K562 (cell line): Measurements from ENCODE around the gene SLC30A1. TPM values are rescaled to one million over a fixed set of nuclear protein-coding genes. Genes with fewer than 3 reads are reported as not detected.

Experiments used
- GTF2A2 ChIP-seq: IDR thresholded peaks from 2 replicates; pipeline ENCODE4 v1.6.1; 2016; ENCODE audit warnings: mild to moderate bottlenecking, missing genetic modification characterization, missing compliant biosample characterization
- HDAC6 ChIP-seq: IDR thresholded peaks from 2 replicates; pipeline ENCODE4 v1.6.1; 2012; ENCODE audit warnings: low read depth, mild to moderate bottlenecking, control low read depth, inconsistent platforms, low read length, moderate library complexity
- MAFG ChIP-seq: fragments of 450-650 bp; conservative IDR thresholded peaks from 2 replicates; pipeline ENCODE4 v1.6.1; 2016; ENCODE audit warnings: missing genetic modification characterization, missing compliant biosample characterization
- NR4A1 ChIP-seq, 2 experiments: fragments of 250-450 bp in 1 of 2; fragments of 450-650 bp in 1 of 2; sonication (Bioruptor Pico) in 1 of 2; IDR thresholded peaks; 2 replicates each; pipeline versions ENCODE4 v1.4.0 to v1.6.1; 2016 to 2020; ENCODE audit warnings: mild to moderate bottlenecking in 2 of 2, missing compliant biosample characterization in 1 of 2, missing genetic modification characterization in 1 of 2, moderate library complexity in 1 of 2
- RBM14 ChIP-seq: fragments of 200-400 bp; formaldehyde crosslinking; IDR thresholded peaks from 2 replicates; pipeline ENCODE4 v1.6.1; 2018; ENCODE audit warnings: low read depth, mild to moderate bottlenecking, low read length, moderate library complexity, borderline replicate concordance; ENCODE audit not compliant: insufficient read depth
- RFX1 ChIP-seq: fragments of 450-650 bp; IDR thresholded peaks from 2 replicates; pipeline ENCODE4 v1.6.1; 2016; ENCODE audit warnings: mild to moderate bottlenecking, moderate library complexity
- SAFB ChIP-seq: fragments of 200-400 bp; formaldehyde crosslinking; IDR thresholded peaks from 2 replicates; pipeline ENCODE4 v1.6.1; 2017; ENCODE audit warnings: low read depth, low read length, borderline replicate concordance
- SPI1 ChIP-seq: IDR thresholded peaks from 2 replicates; pipeline ENCODE4 v1.6.1; 2011; ENCODE audit warnings: low read depth, low read length, control low read depth, borderline replicate concordance
- ZNF146 ChIP-seq: IDR thresholded peaks from one replicate; pipeline ENCODE4 v1.6.1; 2018; ENCODE audit warnings: missing compliant biosample characterization; ENCODE audit not compliant: unreplicated experiment
- ZNF197 ChIP-seq: fragments of 200-800 bp; sonication (Bioruptor generic); IDR thresholded peaks from 2 replicates; pipeline ENCODE4 v1.6.1; 2016; ENCODE audit warnings: low read depth, missing genetic modification characterization, missing compliant biosample characterization
- polyA plus RNA-seq, 8 experiments: library from polyadenylated mRNA; depleted of rRNA in 4 of 8; stranded (reverse) in 5 of 8; unstranded in 3 of 8; fragments of >200 nt; fragmentation: Nextera tagmentation in 2 of 8; fragmentation: Illumina TruSeq in 1 of 8; extraction: Ambion mirVana in 2 of 8; extraction: Trizol in 1 of 8; gene quantifications; 2 replicates each; pipeline versions ENCODE4 v1.2.1 to v1.2.3, GENCODE V29; 2011 to 2014; ENCODE audit warnings: inconsistent platforms in 1 of 8, missing spikeins in 1 of 8
- total RNA-seq, 7 experiments: library from RNA; depleted of rRNA in 6 of 7; stranded (reverse); fragments of >200 nt in 6 of 7; fragmentation: Illumina TruSeq in 2 of 7; extraction: Trizol in 2 of 7; gene quantifications; 2 replicates each; pipeline versions ENCODE4 v1.2.1 to v1.2.3, GENCODE V29; 2011 to 2021; ENCODE audit warnings: low replicate concordance in 1 of 7
- TF ChIP-seq, protein P1 (sequence below), 3 experiments: fragments of 200-800 bp in 1 of 3; fragments of 250-450 bp in 1 of 3; fragments of 450-650 bp in 1 of 3; sonication (Bioruptor Pico) in 1 of 3; sonication (Bioruptor generic) in 1 of 3; formaldehyde crosslinking in 1 of 3; IDR thresholded peaks; 2 replicates each; pipeline versions ENCODE4 v1.6.1 to v1.8.0; 2016 to 2022; ENCODE audit warnings: mild to moderate bottlenecking in 2 of 3, missing genetic modification characterization in 2 of 3, missing compliant biosample characterization in 1 of 3, moderate library complexity in 1 of 3
- TF ChIP-seq, protein P2 (sequence below): fragments of 450-650 bp; IDR thresholded peaks from one replicate; pipeline ENCODE4 v1.6.1; 2018; ENCODE audit warnings: mild to moderate bottlenecking, moderate library complexity; ENCODE audit not compliant: partially characterized antibody
- TF ChIP-seq, protein P3 (sequence below): fragments of 250-450 bp; sonication (Bioruptor Pico); IDR thresholded peaks from 2 replicates; pipeline ENCODE4 v1.4.0; 2020; ENCODE audit warnings: mild to moderate bottlenecking, moderate library complexity
- TF ChIP-seq, protein P4 (sequence below): fragments of 450-650 bp; formaldehyde crosslinking; IDR thresholded peaks from 2 replicates; pipeline ENCODE4 v1.4.0; 2020; ENCODE audit warnings: mild to moderate bottlenecking, moderate library complexity

The SLC30A1 gene
- total and polyA plus RNA-seq, 9 of the 15 experiments (the other 6 are each of a cell fraction or from before 2014, with no cell fraction given), result 4.1 to 14.4 (median 6.6) TPM

DNA sequence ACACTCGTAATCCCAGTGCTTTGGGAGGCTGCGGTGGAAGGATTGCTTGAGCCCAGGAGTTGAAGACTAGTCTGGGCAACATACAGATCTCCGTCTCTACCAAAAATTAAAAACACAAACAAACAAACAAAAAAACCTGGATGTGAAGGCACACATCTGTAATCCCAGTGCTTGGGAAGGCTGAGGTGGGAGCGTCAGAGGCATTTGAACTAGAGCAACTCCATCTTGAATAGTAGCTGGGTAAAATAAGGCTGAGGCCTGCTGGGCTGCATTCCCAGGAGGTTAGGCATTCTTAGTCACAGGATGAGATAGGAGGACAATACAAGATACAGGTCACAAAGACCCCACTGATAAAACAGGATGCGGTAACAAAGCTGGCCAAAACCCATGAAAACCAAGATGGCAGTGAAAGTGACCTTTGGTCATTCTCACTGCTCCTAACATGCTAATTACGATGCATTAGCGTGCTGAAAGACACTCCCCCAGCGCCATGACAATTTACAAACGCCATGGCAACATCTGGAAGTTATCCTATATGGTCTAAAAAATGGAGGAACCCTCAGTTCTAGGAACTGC lies 53.8 kb downstream of the SLC30A1 start (continued):
- TF ChIP-seq RBM14, result no peak
- no peak for TF ChIP-seq SPI1
- peak; percentile 71 for TF ChIP-seq RFX1
- TF ChIP-seq, protein P1, sequence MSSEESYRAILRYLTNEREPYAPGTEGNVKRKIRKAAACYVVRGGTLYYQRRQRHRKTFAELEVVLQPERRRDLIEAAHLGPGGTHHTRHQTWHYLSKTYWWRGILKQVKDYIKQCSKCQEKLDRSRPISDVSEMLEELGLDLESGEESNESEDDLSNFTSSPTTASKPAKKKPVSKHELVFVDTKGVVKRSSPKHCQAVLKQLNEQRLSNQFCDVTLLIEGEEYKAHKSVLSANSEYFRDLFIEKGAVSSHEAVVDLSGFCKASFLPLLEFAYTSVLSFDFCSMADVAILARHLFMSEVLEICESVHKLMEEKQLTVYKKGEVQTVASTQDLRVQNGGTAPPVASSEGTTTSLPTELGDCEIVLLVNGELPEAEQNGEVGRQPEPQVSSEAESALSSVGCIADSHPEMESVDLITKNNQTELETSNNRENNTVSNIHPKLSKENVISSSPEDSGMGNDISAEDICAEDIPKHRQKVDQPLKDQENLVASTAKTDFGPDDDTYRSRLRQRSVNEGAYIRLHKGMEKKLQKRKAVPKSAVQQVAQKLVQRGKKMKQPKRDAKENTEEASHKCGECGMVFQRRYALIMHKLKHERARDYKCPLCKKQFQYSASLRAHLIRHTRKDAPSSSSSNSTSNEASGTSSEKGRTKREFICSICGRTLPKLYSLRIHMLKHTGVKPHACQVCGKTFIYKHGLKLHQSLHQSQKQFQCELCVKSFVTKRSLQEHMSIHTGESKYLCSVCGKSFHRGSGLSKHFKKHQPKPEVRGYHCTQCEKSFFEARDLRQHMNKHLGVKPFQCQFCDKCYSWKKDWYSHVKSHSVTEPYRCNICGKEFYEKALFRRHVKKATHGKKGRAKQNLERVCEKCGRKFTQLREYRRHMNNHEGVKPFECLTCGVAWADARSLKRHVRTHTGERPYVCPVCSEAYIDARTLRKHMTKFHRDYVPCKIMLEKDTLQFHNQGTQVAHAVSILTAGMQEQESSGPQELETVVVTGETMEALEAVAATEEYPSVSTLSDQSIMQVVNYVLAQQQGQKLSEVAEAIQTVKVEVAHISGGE (CRISPR knock-in tag; IDR thresholded peaks at IDR 0.05), result peak in 1 of 3 experiments; percentile 48; a peak in 2 of 6 replicates
- TF ChIP-seq, protein P2, sequence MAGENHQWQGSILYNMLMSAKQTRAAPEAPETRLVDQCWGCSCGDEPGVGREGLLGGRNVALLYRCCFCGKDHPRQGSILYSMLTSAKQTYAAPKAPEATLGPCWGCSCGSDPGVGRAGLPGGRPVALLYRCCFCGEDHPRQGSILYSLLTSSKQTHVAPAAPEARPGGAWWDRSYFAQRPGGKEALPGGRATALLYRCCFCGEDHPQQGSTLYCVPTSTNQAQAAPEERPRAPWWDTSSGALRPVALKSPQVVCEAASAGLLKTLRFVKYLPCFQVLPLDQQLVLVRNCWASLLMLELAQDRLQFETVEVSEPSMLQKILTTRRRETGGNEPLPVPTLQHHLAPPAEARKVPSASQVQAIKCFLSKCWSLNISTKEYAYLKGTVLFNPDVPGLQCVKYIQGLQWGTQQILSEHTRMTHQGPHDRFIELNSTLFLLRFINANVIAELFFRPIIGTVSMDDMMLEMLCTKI, result no peak
- TF ChIP-seq, protein P3, sequence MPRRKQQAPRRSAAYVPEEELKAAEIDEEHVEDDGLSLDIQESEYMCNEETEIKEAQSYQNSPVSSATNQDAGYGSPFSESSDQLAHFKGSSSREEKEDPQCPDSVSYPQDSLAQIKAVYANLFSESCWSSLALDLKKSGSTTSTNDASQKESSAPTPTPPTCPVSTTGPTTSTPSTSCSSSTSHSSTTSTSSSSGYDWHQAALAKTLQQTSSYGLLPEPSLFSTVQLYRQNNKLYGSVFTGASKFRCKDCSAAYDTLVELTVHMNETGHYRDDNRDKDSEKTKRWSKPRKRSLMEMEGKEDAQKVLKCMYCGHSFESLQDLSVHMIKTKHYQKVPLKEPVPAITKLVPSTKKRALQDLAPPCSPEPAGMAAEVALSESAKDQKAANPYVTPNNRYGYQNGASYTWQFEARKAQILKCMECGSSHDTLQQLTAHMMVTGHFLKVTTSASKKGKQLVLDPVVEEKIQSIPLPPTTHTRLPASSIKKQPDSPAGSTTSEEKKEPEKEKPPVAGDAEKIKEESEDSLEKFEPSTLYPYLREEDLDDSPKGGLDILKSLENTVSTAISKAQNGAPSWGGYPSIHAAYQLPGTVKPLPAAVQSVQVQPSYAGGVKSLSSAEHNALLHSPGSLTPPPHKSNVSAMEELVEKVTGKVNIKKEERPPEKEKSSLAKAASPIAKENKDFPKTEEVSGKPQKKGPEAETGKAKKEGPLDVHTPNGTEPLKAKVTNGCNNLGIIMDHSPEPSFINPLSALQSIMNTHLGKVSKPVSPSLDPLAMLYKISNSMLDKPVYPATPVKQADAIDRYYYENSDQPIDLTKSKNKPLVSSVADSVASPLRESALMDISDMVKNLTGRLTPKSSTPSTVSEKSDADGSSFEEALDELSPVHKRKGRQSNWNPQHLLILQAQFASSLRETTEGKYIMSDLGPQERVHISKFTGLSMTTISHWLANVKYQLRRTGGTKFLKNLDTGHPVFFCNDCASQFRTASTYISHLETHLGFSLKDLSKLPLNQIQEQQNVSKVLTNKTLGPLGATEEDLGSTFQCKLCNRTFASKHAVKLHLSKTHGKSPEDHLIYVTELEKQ (CRISPR knock-in tag), result peak; percentile 18; the same call in 1 of the 2 replicates
- TF ChIP-seq NR4A1 (CRISPR knock-in tag; IDR thresholded peaks at IDR 0.05), result no peak
- TF ChIP-seq NR4A1 (tag; IDR thresholded peaks at IDR 0.05), result peak; percentile 94
- TF ChIP-seq ZNF146, result no peak
- TF ChIP-seq MAFG (tag), result peak; percentile 23; the same call in 1 of the 2 replicates
- no peak for TF ChIP-seq SAFB
- peak; percentile 77 for TF ChIP-seq GTF2A2 (tag)
- TF ChIP-seq, protein P4, sequence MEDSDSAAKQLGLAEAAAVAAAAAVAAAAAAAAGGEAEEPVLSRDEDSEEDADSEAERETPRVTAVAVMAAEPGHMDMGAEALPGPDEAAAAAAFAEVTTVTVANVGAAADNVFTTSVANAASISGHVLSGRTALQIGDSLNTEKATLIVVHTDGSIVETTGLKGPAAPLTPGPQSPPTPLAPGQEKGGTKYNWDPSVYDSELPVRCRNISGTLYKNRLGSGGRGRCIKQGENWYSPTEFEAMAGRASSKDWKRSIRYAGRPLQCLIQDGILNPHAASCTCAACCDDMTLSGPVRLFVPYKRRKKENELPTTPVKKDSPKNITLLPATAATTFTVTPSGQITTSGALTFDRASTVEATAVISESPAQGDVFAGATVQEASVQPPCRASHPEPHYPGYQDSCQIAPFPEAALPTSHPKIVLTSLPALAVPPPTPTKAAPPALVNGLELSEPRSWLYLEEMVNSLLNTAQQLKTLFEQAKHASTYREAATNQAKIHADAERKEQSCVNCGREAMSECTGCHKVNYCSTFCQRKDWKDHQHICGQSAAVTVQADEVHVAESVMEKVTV (CRISPR knock-in tag), result no peak
- no peak for TF ChIP-seq HDAC6
- TF ChIP-seq ZNF197, result no peak
